Lower leg skin (tissue), 3 donors: ENCODE data around the gene GSC2.

Source experiments
- CTCF ChIP-seq, 3 donors: fragments of 450-650 bp; IDR thresholded peaks; one replicate each; pipeline ENCODE4 v1.5.1; 2016; ENCODE audit warnings: antibody characterized with exemption in 3 of 3, mild to moderate bottlenecking in 3 of 3, moderate library complexity in 2 of 3
- POLR2A ChIP-seq, 2 donors: fragments of 450-650 bp; IDR thresholded peaks; one replicate each; pipeline ENCODE4 v1.6.1; 2016 to 2017; ENCODE audit warnings: antibody characterized with exemption in 2 of 2, mild to moderate bottlenecking in 1 of 2, moderate library complexity in 1 of 2

- TF ChIP-seq CTCF (IDR thresholded peaks at IDR 0.05) (no peak), POLR2A (IDR thresholded peaks at IDR 0.05) (no peak)
Measured at GRCh38 chr22:19110064-19110458, 40.0 kb downstream of the GSC2 start.
